Osteoblast (primary cell): ENCODE results near the gene MPPED2. TPM values are rescaled to one million over a fixed set of nuclear protein-coding genes. Genes with fewer than 3 reads are reported as not detected.

Source experiments
- DNase-seq: peaks from one replicate; pipeline ENCODE4 v3.0.0; 2011; ENCODE audit warnings: low spot score, mixed read lengths; ENCODE audit not compliant: insufficient read length; ENCODE audit errors: missing footprints
- H2AFZ ChIP-seq: 2 replicates; pipeline ENCODE4 v1.6.0; 2011; ENCODE audit warnings: mild to moderate bottlenecking, low read length
- H3K27ac ChIP-seq: 2 replicates; pipeline ENCODE4 v1.5.1; 2011; ENCODE audit warnings: mild to moderate bottlenecking, low read depth, low read length, moderate library complexity
- H3K27me3 ChIP-seq: 2 replicates; pipeline ENCODE4 v1.6.0; 2012; ENCODE audit warnings: mild to moderate bottlenecking, control low read depth, inconsistent platforms, low read length, moderate library complexity; ENCODE audit not compliant: insufficient read depth
- H3K36me3 ChIP-seq: 2 replicates; pipeline ENCODE4 v1.5.1; 2011; ENCODE audit warnings: mild to moderate bottlenecking, low read length, control low read depth, moderate library complexity; ENCODE audit not compliant: insufficient read depth
- H3K4me1 ChIP-seq: 2 replicates; pipeline ENCODE4 v1.5.1; 2011; ENCODE audit warnings: mild to moderate bottlenecking, low read length, control low read depth, moderate library complexity; ENCODE audit not compliant: insufficient read depth
- H3K4me2 ChIP-seq: 2 replicates; pipeline ENCODE4 v1.6.0; 2011; ENCODE audit warnings: mild to moderate bottlenecking, low read length; ENCODE audit not compliant: insufficient read depth
- H3K4me3 ChIP-seq: fragments of 200-600 bp; sonication (generic); 3 replicates; pipeline ENCODE4 v1.5.1; 2012; ENCODE audit warnings: mild to moderate bottlenecking, low read length, inconsistent platforms; ENCODE audit not compliant: insufficient read depth
- H3K79me2 ChIP-seq: 2 replicates; pipeline ENCODE4 v1.6.0; 2012; ENCODE audit warnings: mild to moderate bottlenecking, low read length, control low read depth, inconsistent platforms; ENCODE audit not compliant: insufficient read depth
- H3K9me3 ChIP-seq: 2 replicates; pipeline ENCODE4 v1.5.1; 2011; ENCODE audit warnings: low read depth, low read length, control low read depth
- H4K20me1 ChIP-seq: 2 replicates; pipeline ENCODE4 v1.6.0; 2012; ENCODE audit warnings: mild to moderate bottlenecking, low read length, control low read depth; ENCODE audit not compliant: insufficient read depth
- CTCF ChIP-seq: IDR thresholded peaks from 2 replicates; pipeline ENCODE4 v1.5.1; 2011; ENCODE audit warnings: mild to moderate bottlenecking, low read depth, low read length, moderate library complexity; ENCODE audit errors: extremely low read depth
- total RNA-seq: library from RNA; depleted of rRNA; stranded (reverse); fragments of >200 nt; gene quantifications from 2 replicates; pipeline ENCODE4 v1.2.3, GENCODE V29; 2012

Gene MPPED2
- total RNA-seq, 1 donor, result 2.2 TPM

GRCh38 chr11:30462421-30462820 lies 123.7 kb downstream of the MPPED2 start:
- DNase-seq, result no peak
- Histone ChIP-seq H3K27me3 (no peaks in the 10 kb centered on the region), H2AFZ (no peak overlapping the region), H3K4me3 (no peak overlapping the region), H4K20me1 (no peaks in the 10 kb centered on the region), H3K4me1 (no peaks in the 10 kb centered on the region), H3K79me2 (no peaks in the 10 kb centered on the region), H3K4me2 (no peak overlapping the region), H3K9me3 (no peaks in the 10 kb centered on the region), H3K36me3 (no peaks in the 10 kb centered on the region), H3K27ac (no peak overlapping the region)
- no peak for TF ChIP-seq CTCF

DNA sequence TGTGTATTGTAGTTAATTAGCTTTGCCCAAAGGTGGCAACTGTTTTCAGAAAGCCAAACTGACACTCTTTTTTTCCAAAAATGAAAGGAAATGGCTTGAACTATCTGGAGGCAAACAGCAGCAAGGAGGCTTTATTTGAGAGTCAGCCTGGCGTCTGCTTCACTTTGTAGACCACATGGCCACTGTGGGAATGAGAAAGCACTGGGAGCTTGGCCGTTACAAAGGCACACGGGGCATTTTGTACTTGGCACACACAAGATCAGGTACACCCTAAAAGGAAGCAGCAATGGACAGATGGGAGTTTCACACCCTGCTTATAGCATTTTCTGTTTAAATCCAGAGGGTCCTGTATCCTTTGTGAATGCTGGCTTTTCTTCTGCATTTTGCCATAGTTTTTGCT lies 126.3 kb downstream of the MPPED2 start:
- Histone ChIP-seq H3K4me1 (no peaks in the 10 kb centered on the region), H2AFZ (no peak overlapping the region), H3K9me3 (no peaks in the 10 kb centered on the region), H3K79me2 (no peaks in the 10 kb centered on the region), H3K4me3 (no peak overlapping the region), H3K4me2 (no peak overlapping the region), H3K27me3 (no peaks in the 10 kb centered on the region), H3K36me3 (no peaks in the 10 kb centered on the region), H3K27ac (no peak overlapping the region), H4K20me1 (no peaks in the 10 kb centered on the region)
- TF ChIP-seq CTCF, result no peak
- DNase-seq, result peak; percentile 5

- no peaks in the 10 kb centered on the region for H3K79me2 ChIP-seq
- no peak overlapping the region for H3K27ac ChIP-seq
- TF ChIP-seq CTCF, result no peak
- H3K9me3 ChIP-seq, result no peaks in the 10 kb centered on the region
- H4K20me1 ChIP-seq, result no peaks in the 10 kb centered on the region
- H3K4me3 ChIP-seq, result no peak overlapping the region
- H3K4me1 ChIP-seq, result no peaks in the 10 kb centered on the region
- H3K4me2 ChIP-seq, result no peak overlapping the region
- no peak for DNase-seq
- H3K27me3 ChIP-seq, result no peaks in the 10 kb centered on the region
- no peaks in the 10 kb centered on the region for H3K36me3 ChIP-seq
- no peak overlapping the region for H2AFZ ChIP-seq
These were observed 126.8 kb downstream of the MPPED2 start for GRCh38 chr11:30459306-30459705.

GRCh38 chr11:30458541-30458940 lies 127.6 kb downstream of the MPPED2 start:
- Histone ChIP-seq H3K36me3 (no peaks in the 10 kb centered on the region), H3K4me3 (no peak overlapping the region), H3K4me2 (no peak overlapping the region), H3K79me2 (no peaks in the 10 kb centered on the region), H3K4me1 (no peaks in the 10 kb centered on the region), H4K20me1 (no peaks in the 10 kb centered on the region), H2AFZ (no peak overlapping the region), H3K27ac (no peak overlapping the region), H3K27me3 (no peaks in the 10 kb centered on the region), H3K9me3 (no peaks in the 10 kb centered on the region)
- DNase-seq, result no peak
- no peak for TF ChIP-seq CTCF
